SIG-M5 (cell line): ENCODE measurements around the gene TSPAN11.

Experiments used
- DNase-seq: peaks from one replicate; lab custom pipeline; 2025; lab: John Stamatoyannopoulos, UW

TSPAN11 gene

DNA sequence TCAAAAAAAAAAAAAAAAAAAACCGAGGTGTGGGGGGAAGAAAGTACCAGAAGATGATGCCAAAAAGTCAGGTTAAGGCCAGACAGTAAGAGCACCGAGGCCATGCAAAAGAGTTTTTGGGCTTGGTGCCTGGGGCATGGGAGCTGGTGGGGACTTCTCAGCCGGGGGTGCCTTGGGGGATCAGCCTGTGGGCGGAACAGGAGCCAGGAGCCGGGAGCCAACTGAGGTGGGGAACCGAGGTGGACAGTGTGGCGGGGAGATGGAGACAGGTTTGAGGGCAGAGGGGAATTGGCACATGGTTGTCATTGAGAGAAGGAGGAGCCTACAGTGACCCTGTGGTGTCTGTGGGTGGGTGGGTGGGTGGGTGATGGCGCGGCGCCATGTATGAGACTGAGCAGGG is 33.2 kb downstream of the TSPAN11 start:
- DNase-seq: no peak

DNA sequence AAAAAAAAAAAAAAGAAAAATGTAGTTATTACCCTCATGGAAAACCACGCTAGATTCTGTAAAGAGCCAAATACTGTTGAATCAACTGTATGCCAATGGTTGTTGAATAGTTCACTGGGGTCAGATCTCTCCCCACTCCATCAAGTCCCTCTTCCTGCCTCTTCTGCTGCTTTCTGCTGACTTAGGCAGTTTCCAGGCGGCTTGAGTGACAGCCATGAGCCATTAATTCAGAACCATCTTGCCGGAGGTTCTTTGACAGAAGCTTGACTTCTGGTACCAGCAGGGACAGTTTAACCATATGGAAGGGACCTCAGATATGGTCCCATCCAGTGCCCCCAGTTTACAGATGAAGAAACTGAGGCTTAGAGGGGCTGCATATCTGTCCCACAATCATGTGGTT is 34.5 kb downstream of the TSPAN11 start:
- no peak for DNase-seq

DNA sequence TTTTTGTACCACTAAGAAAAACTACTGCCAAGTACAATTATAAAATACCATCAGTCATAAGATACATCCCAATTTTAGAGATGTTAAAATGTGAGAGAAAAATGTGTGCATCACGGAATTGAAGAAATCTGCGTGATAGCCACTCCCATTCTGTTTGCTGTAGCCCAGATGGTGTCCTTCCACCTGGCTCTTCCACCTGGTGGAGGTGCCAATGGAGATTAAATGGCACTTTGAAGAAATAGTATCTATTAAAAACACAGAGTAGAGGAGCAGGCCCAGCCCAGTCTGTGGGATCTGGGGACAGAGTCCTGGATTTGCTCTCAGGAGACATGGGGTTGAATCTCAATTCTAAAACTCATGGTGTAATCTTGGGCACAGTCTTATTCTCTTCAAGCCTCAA is 35.5 kb downstream of the TSPAN11 start:
- DNase-seq: no peak

DNA sequence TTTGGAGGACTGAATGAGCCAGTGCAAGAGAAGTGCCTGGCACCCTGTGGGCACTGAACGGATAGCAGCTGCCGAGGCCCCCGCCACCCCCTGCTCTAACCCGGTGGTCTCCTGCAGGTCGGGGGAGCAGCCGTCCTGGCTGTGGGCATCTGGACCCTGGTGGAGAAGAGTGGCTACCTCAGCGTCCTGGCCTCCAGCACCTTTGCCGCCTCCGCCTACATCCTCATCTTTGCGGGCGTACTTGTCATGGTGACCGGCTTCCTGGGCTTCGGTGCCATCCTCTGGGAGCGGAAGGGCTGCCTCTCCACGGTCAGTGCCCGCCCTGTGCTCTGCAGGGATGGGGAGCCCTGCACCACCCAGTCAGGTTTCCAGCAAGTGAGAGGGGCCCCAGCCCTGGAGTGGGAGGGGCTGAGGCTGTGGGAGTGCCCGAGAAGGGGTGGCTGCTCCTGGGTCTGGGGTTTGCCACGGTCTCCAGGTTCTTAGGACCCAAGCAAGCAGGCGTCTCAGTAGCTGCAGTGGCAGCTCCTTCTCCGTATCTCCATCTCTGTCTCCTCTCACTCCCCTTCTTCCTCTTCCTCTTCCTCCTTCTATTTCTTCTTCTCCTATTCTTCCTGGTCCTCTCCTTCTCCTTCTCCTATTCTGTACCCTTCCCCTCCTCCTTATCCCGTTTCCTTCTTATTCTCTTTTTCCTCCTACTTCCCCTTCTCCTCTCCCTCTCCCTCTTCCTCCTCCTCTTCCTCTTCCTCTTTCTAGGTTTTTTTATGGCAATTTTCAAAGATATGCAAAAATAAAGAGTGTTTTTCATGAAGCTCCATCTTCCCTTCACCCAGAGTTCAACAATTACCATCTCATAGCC is 37.4 kb downstream of the TSPAN11 start:
- no peak for DNase-seq

DNA sequence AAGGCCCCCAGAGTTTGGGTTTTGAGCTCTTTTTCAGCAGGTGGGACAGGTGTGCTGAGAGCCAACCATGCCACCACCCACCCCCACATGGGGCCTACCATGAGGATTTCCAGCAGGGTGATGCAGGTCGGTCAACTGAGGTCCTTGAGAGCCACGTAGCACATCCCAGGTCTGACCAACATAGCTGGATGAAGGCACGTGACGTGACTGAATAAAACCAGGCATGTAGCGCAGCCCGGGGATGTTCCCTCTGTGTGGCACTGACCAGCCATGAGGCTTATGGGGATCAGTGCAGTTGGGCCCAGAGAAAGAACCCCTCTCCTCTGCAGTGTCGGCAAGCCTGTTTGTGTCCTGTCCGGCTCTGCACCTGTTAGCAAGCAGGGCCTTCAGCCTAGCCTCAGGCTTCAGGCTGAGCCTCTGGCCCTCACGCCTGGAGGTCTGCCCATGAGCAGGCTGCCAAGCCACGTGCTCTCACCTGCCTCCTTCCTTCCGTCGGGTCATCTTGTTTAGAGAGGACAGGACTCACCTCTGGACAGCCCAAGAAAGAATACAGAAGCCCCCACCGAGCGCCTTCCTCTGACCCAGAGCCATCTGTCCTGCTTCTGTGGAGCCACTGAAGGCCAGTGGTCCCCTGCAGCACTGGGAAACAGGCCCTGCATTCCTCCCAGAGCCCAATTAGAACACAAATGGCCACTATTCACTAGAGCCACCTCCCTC is 38.5 kb downstream of the TSPAN11 start:
- DNase-seq: no peak

DNA sequence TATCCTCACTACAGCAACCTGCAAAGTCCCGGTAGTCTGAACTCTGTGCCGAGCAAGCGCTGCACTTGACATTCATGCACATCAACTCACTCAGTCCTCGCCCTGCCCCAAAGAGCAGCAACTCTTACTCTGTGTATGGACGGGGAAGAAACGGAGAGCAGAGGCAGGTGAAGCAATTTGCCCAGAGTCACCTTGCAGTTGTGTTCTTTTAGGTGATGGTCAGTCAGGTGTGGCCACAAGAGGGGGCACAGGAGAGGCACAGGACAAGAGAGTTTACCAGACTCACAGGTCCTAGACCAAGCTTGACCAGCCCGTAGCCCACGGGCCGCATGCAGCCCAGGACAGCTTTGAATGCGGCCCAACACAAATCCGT is 39.1 kb downstream of the TSPAN11 start:
- DNase-seq: no peak

DNA sequence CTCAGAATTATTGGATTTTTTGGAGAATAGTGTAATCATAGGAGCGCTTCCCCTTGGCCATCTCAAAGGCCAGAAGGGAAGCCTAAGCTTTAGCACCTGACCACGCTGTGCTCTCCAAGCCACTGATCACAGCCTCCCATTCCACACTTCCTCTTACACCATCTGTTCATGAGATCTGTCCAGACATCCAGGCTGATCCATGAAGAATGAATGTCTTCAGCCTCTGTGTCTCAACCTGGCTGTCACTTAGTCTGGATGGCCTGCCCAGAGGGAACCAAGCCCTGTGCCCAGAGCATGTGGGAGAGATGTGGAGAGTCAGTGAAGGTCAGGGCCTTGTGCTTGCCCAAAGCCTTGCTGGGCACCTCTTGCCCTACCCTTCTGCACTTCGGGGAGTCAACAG is 40.5 kb downstream of the TSPAN11 start:
- DNase-seq: no peak

DNA sequence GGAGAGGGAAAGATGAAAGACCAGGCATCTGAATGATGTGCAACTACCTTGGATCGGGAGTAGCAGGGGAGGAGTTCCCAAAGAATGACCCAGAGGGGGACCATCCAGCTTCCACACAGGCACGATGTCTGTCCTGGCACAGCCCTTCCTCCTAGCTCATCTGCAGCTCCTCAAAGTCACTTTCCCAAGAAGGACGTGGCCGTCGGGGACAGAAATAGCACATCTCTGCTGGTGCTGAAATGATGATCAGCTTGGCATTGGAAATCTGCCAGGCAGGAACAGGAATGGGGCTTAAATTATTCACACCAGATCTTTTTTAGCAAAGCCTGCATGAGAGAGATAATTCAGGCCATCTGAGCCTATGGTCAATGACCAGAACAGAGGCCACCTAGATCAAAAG is 41.7 kb downstream of the TSPAN11 start:
- no peak for DNase-seq

DNA sequence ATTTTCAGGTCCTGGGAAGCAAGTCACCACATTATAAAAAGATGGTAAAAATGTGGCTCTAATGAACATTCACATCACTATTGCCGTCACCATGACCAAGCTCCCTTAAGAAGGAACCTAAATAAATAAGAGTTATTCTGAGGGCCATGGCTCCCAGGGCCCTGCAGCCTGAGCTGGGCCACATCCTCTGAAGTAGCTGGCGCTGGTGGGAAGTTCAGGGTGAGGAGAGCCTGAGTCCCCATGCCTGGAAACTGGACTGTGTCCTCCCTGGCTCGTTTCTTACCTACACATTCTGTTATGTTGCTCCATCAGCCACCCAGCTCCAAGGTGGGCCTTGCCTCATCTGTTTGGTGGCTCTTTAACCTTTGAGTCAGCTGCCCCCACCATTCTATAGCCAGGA is 42.5 kb downstream of the TSPAN11 start:
- DNase-seq: no peak

DNA sequence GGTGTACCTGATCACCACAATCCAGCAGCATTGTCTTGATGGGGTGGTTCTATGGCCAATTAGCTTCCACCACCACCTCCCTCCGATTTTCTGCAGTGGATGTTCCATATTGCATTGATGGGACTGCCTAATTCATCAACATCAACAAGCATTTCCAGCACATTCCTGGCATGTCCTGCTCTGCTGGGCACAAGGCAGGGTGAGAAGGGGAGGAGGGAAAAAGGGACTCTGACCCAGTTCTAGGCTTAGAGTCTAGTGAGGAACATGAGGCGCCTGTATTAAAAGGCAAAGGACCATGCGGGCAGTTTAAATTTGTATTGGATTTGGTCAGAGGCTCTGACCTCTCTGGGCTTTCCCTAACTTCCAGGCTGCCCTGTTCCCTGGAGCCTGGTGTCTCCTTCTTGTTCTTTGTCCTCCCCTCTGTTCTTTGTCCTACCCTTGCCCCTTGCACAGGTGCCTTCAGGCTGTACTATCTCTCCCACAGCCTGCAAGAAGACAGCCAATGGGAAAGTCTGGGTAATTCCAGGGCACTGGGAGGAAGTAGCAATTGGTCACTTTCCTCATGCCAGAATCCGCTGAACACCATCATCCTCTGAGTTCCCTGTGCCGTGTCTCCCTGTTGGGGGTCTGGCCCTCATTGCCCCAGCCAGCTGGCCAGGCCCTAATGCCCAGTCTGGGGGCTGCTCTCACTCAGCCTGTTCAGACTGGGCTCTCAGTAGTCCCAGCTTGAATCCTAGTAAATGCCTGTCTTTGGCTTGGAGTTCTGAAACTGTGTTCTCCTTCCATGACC is 43.3 kb downstream of the TSPAN11 start:
- no peak for DNase-seq

DNA sequence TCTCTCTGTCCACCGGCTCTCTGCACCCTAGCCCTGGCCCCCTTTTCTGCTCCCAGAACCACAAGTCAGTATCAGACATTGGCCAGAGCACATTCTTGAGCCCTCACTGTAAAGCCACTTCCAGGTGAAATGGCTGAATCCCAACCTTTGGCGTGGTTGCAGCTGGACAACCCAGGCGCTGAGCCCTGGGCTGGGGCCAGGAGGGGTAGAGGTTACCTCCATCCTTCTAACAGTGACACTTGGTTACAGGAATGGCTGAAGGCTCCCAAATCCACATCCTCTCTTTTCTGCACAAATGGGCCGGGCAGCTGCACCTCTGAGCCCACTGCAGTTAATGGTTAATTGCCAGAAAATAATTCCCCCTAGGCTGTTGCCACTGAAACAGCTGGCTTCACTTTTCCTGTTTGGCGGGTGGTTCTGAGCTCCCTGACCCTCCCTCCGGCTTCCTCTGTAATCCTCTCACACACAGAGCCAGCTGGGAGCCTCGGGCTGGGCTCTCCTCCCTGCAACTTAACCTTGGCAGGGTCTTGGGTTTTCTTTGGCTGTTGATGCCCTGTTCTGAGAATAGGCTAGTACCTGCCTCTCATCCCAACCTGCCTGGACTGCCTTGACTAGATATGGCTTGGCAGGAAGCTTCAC is 44.1 kb downstream of the TSPAN11 start:
- no peak for DNase-seq

DNA sequence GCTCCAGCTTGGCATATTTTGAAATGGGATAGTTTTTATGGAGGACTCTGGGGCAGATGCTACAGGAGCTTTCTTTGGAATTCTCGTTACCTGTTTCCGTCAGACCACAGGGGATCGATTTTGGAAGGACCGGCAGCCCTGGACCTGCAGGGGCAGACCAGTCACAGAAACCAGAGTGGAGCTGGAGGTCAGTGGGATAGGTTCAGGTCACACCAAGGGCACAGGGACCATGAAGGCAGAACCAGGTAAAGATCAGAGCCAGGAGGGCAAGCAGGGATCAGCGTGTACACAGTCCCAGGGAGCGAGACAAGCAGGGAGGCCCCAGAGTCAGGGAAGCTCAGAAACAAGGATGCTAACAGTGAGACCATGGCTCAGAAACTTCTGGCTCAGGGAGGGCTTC is 45.5 kb downstream of the TSPAN11 start:
- no peak for DNase-seq

DNA sequence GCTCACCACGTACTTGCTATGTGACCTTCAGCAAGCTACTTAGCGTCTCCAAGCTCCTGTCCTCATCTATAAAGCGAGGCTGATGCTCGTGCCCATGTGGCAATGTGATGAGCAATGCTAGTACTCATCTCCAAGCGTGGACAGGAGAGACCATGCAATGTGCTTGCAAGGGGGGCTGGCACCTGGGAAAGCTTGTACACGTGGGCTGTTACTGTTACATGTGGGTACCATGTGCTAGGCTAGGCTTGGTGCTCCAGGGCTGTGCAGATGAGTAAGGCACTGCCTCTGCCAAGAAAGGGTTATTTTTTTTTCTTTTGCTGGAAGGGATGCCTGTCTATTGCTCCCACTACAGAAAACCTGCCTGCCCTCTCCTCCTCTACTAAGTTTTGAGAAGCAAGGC is 46.6 kb downstream of the TSPAN11 start:
- no peak for DNase-seq

DNA sequence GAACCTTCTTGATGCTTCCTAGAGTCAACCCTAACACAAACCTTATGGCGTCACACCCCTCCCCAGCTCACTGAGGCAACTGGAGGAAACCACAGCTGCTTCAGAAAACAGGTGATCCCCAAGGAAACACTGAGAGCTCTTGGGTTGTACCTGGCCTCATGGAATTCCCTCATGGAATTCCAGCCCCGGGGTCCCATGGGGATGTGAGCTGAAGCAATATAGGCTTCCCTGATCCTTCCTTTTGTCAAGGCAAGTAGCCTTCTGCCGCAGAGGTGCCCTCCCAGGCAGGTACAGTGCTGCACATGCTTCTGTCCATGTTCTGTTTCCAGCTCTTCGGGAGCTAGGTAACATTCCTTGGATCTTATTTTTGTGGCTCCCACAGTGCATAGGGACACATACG is 47.3 kb downstream of the TSPAN11 start:
- DNase-seq: no peak

DNA sequence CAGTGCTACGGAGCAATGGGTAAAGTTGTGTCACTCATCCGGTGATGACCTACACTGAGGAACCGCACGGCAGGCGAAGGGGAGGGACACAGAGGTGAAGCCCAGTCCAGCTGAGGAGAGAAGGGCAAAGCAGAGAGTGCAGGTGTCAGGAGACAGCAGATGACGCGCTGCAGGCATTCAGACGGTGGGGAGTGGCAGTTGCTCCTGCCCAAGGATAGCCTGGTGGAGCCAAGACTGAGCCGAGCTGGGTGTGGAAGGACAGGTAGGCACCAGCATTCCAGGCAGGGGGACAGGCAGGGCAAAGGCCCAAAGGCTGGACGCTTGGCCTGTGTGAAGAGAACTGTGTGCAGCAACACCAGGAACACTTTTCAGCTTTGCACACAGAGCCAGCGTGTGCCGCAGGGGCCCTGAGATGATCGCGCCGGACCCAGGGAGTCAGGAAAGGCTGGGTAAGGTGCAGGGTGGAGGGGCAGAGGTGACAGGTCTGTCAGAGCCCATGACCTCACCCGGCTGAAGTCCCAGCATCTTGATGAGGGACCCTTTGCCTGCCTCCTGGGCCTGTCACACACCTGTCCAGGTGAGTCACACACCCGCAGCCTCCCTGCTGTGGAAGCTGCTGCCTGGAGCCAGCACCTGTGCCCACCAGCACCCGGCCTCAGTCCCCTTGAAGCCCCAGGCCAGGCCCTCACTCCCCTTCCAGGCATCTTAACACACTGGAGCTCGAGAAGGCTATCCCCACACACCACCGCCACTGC is 48.4 kb downstream of the TSPAN11 start:
- DNase-seq: no peak

DNA sequence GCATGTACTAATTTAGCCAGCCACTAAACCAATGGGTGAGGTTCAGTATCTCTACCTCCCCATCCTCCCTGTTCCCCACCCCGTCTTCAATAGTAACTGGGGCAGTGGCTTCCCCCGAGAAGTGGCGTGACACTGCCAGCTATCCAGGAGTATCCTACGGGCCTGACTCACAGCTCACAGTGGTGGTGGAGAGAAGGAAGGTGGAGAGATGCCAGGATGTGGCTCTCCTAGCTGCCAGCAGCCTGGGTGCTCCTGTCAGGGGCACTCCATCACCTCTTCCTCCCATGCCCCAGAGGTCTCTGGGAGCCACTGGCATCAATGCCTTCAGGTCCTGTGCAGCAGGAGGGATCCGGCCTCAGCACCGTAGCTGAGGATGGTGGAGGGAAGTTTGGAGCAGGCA is 49.0 kb downstream of the TSPAN11 start:
- no peak for DNase-seq

DNA sequence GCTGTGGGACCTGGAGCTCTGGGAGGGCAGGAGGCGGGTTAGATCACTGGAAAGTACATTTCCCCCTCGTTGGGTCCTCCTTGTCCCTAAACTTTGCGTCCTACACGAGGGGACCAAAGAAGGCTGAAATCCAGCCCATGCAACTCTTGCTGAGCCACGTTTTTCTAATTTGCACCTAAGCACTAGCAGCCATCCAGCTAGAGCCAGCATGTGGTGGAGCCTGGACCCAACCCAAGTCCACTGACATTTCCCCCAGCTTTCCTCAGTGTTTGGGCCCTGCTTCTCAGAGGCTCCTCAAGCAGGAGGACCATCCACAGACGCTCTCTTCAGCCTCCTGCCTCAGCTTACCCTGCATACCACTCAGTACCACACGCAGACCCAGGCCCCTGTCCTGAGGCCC is 49.7 kb downstream of the TSPAN11 start:
- DNase-seq: no peak

DNA sequence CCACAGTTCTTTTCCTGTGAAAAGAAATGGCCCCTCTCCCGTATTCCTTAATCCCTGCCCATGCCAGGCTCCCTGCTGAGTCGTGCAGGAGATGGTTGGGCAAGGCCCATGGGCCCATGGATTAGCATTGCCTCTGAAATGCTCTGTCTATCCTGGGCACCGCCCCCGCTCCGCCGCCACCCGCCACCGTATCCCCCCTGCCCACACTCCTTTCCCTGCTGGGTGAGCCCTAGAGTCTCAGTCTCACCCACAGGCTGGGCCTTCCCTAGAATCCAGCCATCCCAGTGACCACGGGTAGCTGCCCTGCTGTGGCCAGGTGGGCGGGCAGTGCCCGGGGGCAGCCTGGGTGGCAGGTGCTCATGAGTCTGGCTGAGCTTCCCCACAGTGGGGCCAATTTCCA is 50.6 kb downstream of the TSPAN11 start:
- no peak for DNase-seq

DNA sequence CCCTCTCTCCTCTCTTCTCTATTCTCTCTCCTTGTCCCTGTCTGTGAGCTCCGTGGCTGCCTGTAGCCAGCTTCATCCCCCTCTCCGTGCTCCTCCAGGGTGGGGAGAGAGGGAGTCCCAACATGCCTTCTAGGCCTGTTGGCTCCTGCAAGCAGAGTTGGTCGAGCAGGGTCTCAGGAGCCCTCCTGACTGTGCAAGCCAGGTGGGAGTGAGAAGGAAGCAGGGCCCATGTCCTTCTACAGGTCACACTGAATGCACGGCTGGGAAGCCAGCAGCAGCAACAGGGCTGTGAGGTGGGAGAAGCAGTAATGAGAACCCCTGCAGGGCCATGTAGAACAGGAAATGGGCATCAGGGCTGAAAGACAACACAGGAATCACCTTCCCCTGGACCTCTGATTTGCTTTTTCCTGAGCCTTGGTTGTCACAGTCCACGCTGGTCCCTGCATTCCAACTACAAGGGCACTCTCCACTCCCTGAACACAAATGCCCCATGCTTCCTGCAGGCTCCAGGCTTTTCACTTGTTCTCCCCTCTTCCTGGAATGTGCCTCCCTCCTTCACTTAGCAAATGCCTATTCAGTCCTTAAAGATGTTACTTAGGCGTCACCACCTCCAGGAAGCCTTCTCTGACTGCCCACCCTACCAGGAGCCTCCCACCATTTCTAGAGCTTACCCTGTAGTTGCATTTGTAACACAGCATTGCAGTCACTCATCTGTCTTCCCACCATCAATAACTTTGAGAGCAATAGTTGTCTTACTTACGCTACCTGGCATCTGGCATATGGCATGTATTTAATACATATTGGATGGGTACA is 51.2 kb downstream of the TSPAN11 start:
- DNase-seq: no peak

DNA sequence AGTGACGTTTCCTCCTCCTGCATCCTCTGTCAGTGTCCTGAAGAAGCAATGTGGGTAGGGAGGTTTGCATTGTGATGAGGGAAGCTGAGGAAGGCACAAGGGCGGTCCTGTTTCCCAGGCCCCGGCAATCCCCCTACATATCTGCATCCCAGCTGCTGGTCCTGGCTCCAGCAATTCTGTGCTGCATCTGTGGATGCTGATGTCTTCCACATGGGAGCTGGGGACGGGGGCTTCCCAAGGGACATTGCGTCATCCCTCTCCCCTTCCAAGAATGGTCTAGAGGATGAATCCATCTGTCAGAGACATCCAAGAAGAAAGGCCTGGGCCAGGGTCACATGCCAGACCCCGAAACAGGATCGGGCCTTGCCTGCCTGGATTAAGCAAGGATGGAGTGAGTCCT is 52.1 kb downstream of the TSPAN11 start:
- DNase-seq: no peak
